CD4-positive, alpha-beta T cell treated with Interleukin-4 for 4 hours (primary cell): ENCODE measurements around the gene BUB3.
"Not testable (repeated sequence)": the region's sequence is repeated elsewhere in the genome, so short reads cannot be mapped to it uniquely, and the experiment has no call there.

Experiments used
- DNase-seq: peaks from one replicate; pipeline ENCODE4 v3.0.0-alpha.2; 2020

The BUB3 gene

GRCh38 chr10:123154711-123155505 is 706 bp downstream of the BUB3 start:
- peak; percentile 33 for DNase-seq

- DNase-seq = no peak
These were observed 1.9 kb downstream of the BUB3 start for GRCh38 chr10:123156078-123156477.

GRCh38 chr10:123157210-123157609 is 3.0 kb downstream of the BUB3 start:
- no peak for DNase-seq

- no peak for DNase-seq
These were observed 4.5 kb downstream of the BUB3 start for GRCh38 chr10:123158682-123159081.

- peak; percentile 70 for DNase-seq
These were observed 6.2 kb downstream of the BUB3 start for GRCh38 chr10:123160311-123160980.

- no peak for DNase-seq
These were observed 10.1 kb downstream of the BUB3 start for GRCh38 chr10:123164319-123164718.

GRCh38 chr10:123165445-123166072 is 11.4 kb downstream of the BUB3 start:
- no peak for DNase-seq

- no peak for DNase-seq
These were observed 12.4 kb downstream of the BUB3 start for GRCh38 chr10:123166618-123167017.

GRCh38 chr10:123170961-123171360 is 16.8 kb downstream of the BUB3 start:
- DNase-seq = no peak

GRCh38 chr10:123171616-123172015 is 17.4 kb downstream of the BUB3 start:
- DNase-seq = not testable (repeated sequence)

GRCh38 chr10:123175389-123176387 is 21.5 kb downstream of the BUB3 start:
- no peak for DNase-seq

- not testable (repeated sequence) for DNase-seq
These were observed 24.2 kb downstream of the BUB3 start for GRCh38 chr10:123178390-123178789.

GRCh38 chr10:123180101-123181090 is 26.2 kb downstream of the BUB3 start:
- no peak for DNase-seq

GRCh38 chr10:123183724-123184123 is 29.5 kb downstream of the BUB3 start:
- DNase-seq = no peak

- no peak for DNase-seq
These were observed 33.6 kb downstream of the BUB3 start for GRCh38 chr10:123187781-123188180.

- no peak for DNase-seq
These were observed 37.7 kb downstream of the BUB3 start for GRCh38 chr10:123191886-123192285.

GRCh38 chr10:123194056-123194455 is 39.9 kb downstream of the BUB3 start:
- DNase-seq = no peak

- no peak for DNase-seq
These were observed 46.3 kb downstream of the BUB3 start for GRCh38 chr10:123200531-123200930.

GRCh38 chr10:123202506-123202905 is 48.3 kb downstream of the BUB3 start:
- DNase-seq = no peak

GRCh38 chr10:123203393-123204126 is 49.4 kb downstream of the BUB3 start:
- DNase-seq = no peak

- DNase-seq = no peak
These were observed 49.9 kb downstream of the BUB3 start for GRCh38 chr10:123204127-123204461.
